ENCODE results near the gene RAB3IP.
"Not testable (repeated sequence)": the region's sequence is repeated elsewhere in the genome, so short reads cannot be mapped to it uniquely, and the experiment has no call there.

Gene RAB3IP

GRCh38 chr12:69758105-69758504, 19.4 kb downstream of the RAB3IP start:
- no peak for DNase-seq

- not testable (repeated sequence) for DNase-seq
Measured at GRCh38 chr12:69759581-69759980, 20.9 kb downstream of the RAB3IP start.

GRCh38 chr12:69765515-69765914, 26.9 kb downstream of the RAB3IP start:
- no peak for DNase-seq

- no peak for DNase-seq
Measured at GRCh38 chr12:69766260-69766659, 27.6 kb downstream of the RAB3IP start.

GRCh38 chr12:69779928-69780327, 41.3 kb downstream of the RAB3IP start:
- no peak for DNase-seq

GRCh38 chr12:69783365-69783764, 44.7 kb downstream of the RAB3IP start:
- DNase-seq = no peak

- DNase-seq = no peak
Measured at GRCh38 chr12:69789351-69789750, 50.7 kb downstream of the RAB3IP start.

- no peak for DNase-seq
Measured at GRCh38 chr12:69792533-69792932, 53.9 kb downstream of the RAB3IP start.

- not testable (repeated sequence) for DNase-seq
Measured at GRCh38 chr12:69807101-69807897, 68.6 kb downstream of the RAB3IP start.

GRCh38 chr12:69810870-69811498, 72.3 kb downstream of the RAB3IP start:
- DNase-seq = no peak

GRCh38 chr12:69816082-69816481, 77.4 kb downstream of the RAB3IP start:
- DNase-seq = no peak

- DNase-seq = no peak
Measured at GRCh38 chr12:69821032-69821455, 82.4 kb downstream of the RAB3IP start.

- peak; percentile 37 for DNase-seq
Measured at GRCh38 chr12:69821456-69822159, 82.9 kb downstream of the RAB3IP start.

GRCh38 chr12:69822201-69822860, 83.7 kb downstream of the RAB3IP start:
- no peak for DNase-seq

- DNase-seq = no peak
Measured at GRCh38 chr12:69824028-69824427, 85.4 kb downstream of the RAB3IP start.

- no peak for DNase-seq
Measured at GRCh38 chr12:69824966-69825560, 86.4 kb downstream of the RAB3IP start, which contains the start of gene MYRFL. Gene MYRFL (plus strand): TSS chr12:69825227. CDS start chr12:69825518, 291 bp downstream.

- no peak for DNase-seq
Measured at GRCh38 chr12:69828897-69829296, 90.2 kb downstream of the RAB3IP start.

GRCh38 chr12:69833696-69834095, 95.0 kb downstream of the RAB3IP start:
- no peak for DNase-seq

GRCh38 chr12:69834147-69834546, 95.5 kb downstream of the RAB3IP start:
- DNase-seq = no peak

- DNase-seq = no peak
Measured at GRCh38 chr12:69834576-69834975, 95.9 kb downstream of the RAB3IP start.

GRCh38 chr12:69835081-69835480, 96.4 kb downstream of the RAB3IP start:
- DNase-seq = no peak

- DNase-seq = no peak
Measured at GRCh38 chr12:69836015-69836414, 97.4 kb downstream of the RAB3IP start.

GRCh38 chr12:69837191-69837590, 98.5 kb downstream of the RAB3IP start:
- DNase-seq = no peak
